Measurements from ENCODE around the gene FERMT3. TPM values are rescaled to one million over a fixed set of nuclear protein-coding genes. Genes with fewer than 3 reads are reported as not detected.

Gene FERMT3
- total RNA-seq, 2 experiments from 2014 or later = 55.8 to 61.1 TPM

GRCh38 chr11:64207256-64208085 is 950 bp downstream of the FERMT3 start:
- peaks cover 49% of the 10 kb centered on the region for H3K4me1 Mint-ChIP-seq (ENCODE audit: low read depth)
- H3K9me3 Mint-ChIP-seq = no peaks in the 10 kb centered on the region
- TF ChIP-seq CTCF (IDR thresholded peaks at IDR 0.05) = no peak
- H3K27me3 Mint-ChIP-seq = no peaks in the 10 kb centered on the region
- H3K27ac Mint-ChIP-seq = peak overlapping the region; percentile 93
- Histone ChIP-seq H3K4me1 (ENCODE audit: insufficient read depth, low read length) (peaks cover 61% of the 10 kb centered on the region), H3K27me3 (ENCODE audit: control insufficient read depth in 1 of 2, insufficient read depth in 2 of 2, low read length in 2 of 2) (no peaks in the 10 kb centered on the region), H3K4me3 (ENCODE audit: low read length) (peak overlapping the region; percentile 100), H3K9me3 (ENCODE audit: control insufficient read depth in 1 of 2, insufficient read depth in 1 of 2, low read length in 2 of 2) (no peaks in the 10 kb centered on the region), H3K36me3 (ENCODE audit: insufficient read depth, low read length) (peaks cover 57% of the 10 kb centered on the region), H3K27ac (ENCODE audit: low read depth in 1 of 2, low read length in 2 of 2) (peak overlapping the region; percentile 86 to 90)
- H3K4me3 Mint-ChIP-seq = peak overlapping the region; percentile 98
- H3K36me3 Mint-ChIP-seq (ENCODE audit: low read depth) = peaks cover 74% of the 10 kb centered on the region
- ChIA-PET POLR2A (interaction anchor here (0.8 to 7.1 kb wide), 23 partner anchors 9 to 1480 kb away, joined by 3 to 116 read pairs (median 11); partner anchors contain the start of genes BAD, CATSPERZ, DNAJC4 and ESRRA), CTCF (interaction anchor here (0.8 to 5.4 kb wide), 11 partner anchors 12 to 96 kb away, joined by 3 to 123 read pairs (median 4); partner anchors contain the start of genes CATSPERZ, ESRRA, NUDT22 and PLCB3)
- ATAC-seq (ENCODE audit: poor library complexity) = peak; percentile 68
- intact Hi-C loops (cut with DNase I, micrococcal nuclease) = loop anchor here (2.0 to 5.0 kb wide), 3 partner anchors 17 to 63 kb away; partner anchors contain the start of gene FKBP2 (in 2 of the 2)
- peak; percentile 41 to 91 (median 72) for DNase-seq

DNA sequence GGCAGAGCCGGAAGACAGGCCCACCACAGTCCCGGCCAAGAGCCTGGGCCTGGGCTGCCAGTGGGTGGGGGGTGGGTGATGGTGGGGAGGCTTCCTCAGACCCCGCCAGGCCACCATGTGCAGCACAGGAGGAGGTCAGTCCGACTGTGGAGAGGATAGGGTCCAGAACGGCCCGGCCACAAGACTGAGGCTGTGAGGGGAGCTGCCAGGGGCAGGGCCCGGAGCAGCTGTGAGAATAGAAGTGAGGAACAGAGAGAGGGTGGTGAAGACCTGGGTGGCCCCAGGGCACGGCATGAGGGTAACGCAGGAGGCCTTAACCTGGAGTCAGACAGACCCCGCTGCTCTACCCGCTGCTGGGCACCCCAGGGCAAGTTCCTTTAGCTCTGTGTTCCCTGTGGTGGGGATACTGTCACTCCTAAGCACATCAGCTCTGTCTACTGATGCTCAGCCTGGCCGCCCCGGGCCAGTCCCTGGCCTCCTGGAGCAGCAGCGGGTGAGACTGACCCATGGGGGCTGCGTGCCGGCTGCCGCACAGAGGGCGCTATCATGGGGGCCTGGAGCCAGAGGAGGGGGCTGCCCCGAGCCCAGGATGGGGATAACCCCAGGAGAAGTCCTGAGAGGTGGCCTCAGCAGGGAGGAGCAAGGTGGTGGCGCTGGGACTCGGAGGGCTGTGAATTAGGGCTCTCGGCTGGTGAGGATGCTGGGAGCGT is 1.7 kb downstream of the FERMT3 start:
- H3K27me3 Mint-ChIP-seq = no peaks in the 10 kb centered on the region
- H3K36me3 ChIP-seq (ENCODE audit: insufficient read depth, low read length) = peaks cover 53% of the 10 kb centered on the region
- H3K4me1 ChIP-seq (ENCODE audit: insufficient read depth, low read length) = peaks cover 61% of the 10 kb centered on the region
- ChIA-PET POLR2A (interaction anchor here (0.9 to 7.1 kb wide), 20 partner anchors 8 to 1481 kb away, joined by 3 to 116 read pairs (median 21); partner anchors contain the start of genes BAD, CATSPERZ, DNAJC4 and ESRRA), CTCF (interaction anchor here (1.1 to 5.4 kb wide), 6 partner anchors 17 to 95 kb away, joined by 3 to 123 read pairs (median 26); partner anchors contain the start of genes CATSPERZ, ESRRA, PLCB3 and STIP1)
- peak overlapping the region; percentile 98 for H3K4me3 Mint-ChIP-seq
- peak overlapping the region; percentile 86 to 90 for H3K27ac ChIP-seq (ENCODE audit: low read depth in 1 of 2, low read length in 2 of 2)
- H3K27me3 ChIP-seq (ENCODE audit: control insufficient read depth in 1 of 2, insufficient read depth in 2 of 2, low read length in 2 of 2) = no peaks in the 10 kb centered on the region
- ATAC-seq (ENCODE audit: poor library complexity) (no peak), DNase-seq (peak in 2 of 14 experiments; percentile 28 to 32)
- no peaks in the 10 kb centered on the region for H3K9me3 Mint-ChIP-seq
- H3K36me3 Mint-ChIP-seq (ENCODE audit: low read depth) = peaks cover 74% of the 10 kb centered on the region
- H3K4me1 Mint-ChIP-seq (ENCODE audit: low read depth) = peaks cover 48% of the 10 kb centered on the region
- no peak for TF ChIP-seq CTCF (IDR thresholded peaks at IDR 0.05)
- peak overlapping the region; percentile 100 for H3K4me3 ChIP-seq (ENCODE audit: low read length)
- H3K27ac Mint-ChIP-seq = peak overlapping the region; percentile 93
- no peaks in the 10 kb centered on the region for H3K9me3 ChIP-seq (ENCODE audit: control insufficient read depth in 1 of 2, insufficient read depth in 1 of 2, low read length in 2 of 2)
- intact Hi-C loops (cut with DNase I, micrococcal nuclease) = loop anchor here (5.0 kb wide), 1 partner anchor 34 kb away; the partner anchor contains the start of gene FKBP2 (in 2 of the 2)

Data from CD4-positive, alpha-beta T cell (primary cell).